KBM-7 (cell line): ENCODE data around the gene PIK3AP1.
"Not testable (repeated sequence)": the region's sequence is repeated elsewhere in the genome, so short reads cannot be mapped to it uniquely, and the experiment has no call there.

ENCODE experiments used
- DNase-seq: peaks from one replicate; pipeline ENCODE4 v3.0.0-alpha.2; 2015
- in situ Hi-C: fragments of 300-500 bp; cut with MboI; formaldehyde crosslinking; loops from 2 replicates; pipeline ENCODE4 v1.14.3; 2020; ENCODE audit warnings: low sequenced_read_pairs, low pct_unique_long_range_greater_than_20kb, mixed read lengths

The PIK3AP1 gene

GRCh38 chr10:96596422-96597407, 123.6 kb downstream of the PIK3AP1 start:
- no peak for DNase-seq
- in situ Hi-C loops, result no loop called here

- no peak for DNase-seq
- in situ Hi-C loops, result no loop called here
Observed at GRCh38 chr10:96595741-96596140, 124.6 kb downstream of the PIK3AP1 start.

GRCh38 chr10:96591946-96592345, 128.4 kb downstream of the PIK3AP1 start:
- in situ Hi-C loops, result no loop called here
- peak; percentile 49 for DNase-seq

GRCh38 chr10:96588616-96589419, 131.5 kb downstream of the PIK3AP1 start:
- no peak for DNase-seq
- in situ Hi-C loops, result no loop called here

- DNase-seq, result no peak
- in situ Hi-C loops, result no loop called here
Observed at GRCh38 chr10:96588060-96588554, 132.2 kb downstream of the PIK3AP1 start.

GRCh38 chr10:96587264-96588059, 132.9 kb downstream of the PIK3AP1 start:
- DNase-seq, result peak; percentile 68
- in situ Hi-C loops, result no loop called here

- in situ Hi-C loops, result no loop called here
Observed at GRCh38 chr10:96586419-96587263, 133.7 kb downstream of the PIK3AP1 start, which contains the start of gene TM9SF3. Gene TM9SF3 (minus strand): TSS chr10:96587012. CDS start chr10:96586835, 177 bp downstream.

GRCh38 chr10:96585736-96586418, 134.4 kb downstream of the PIK3AP1 start:
- in situ Hi-C loops, result no loop called here
- DNase-seq, result no peak

More at GRCh38 chr10:96586419-96587263, 133.7 kb downstream of the PIK3AP1 start, which contains the start of gene TM9SF3:
- DNase-seq, result peak; percentile 82

GRCh38 chr10:96584474-96584873, 135.8 kb downstream of the PIK3AP1 start:
- in situ Hi-C loops, result no loop called here
- no peak for DNase-seq

GRCh38 chr10:96584035-96584434, 136.3 kb downstream of the PIK3AP1 start:
- in situ Hi-C loops, result no loop called here

GRCh38 chr10:96579133-96579532, 141.2 kb downstream of the PIK3AP1 start:
- in situ Hi-C loops, result no loop called here
- no peak for DNase-seq

More at GRCh38 chr10:96584035-96584434, 136.3 kb downstream of the PIK3AP1 start:
- no peak for DNase-seq

GRCh38 chr10:96578633-96579032, 141.7 kb downstream of the PIK3AP1 start:
- DNase-seq, result no peak
- in situ Hi-C loops, result no loop called here

GRCh38 chr10:96578022-96578421, 142.3 kb downstream of the PIK3AP1 start:
- no peak for DNase-seq
- in situ Hi-C loops, result no loop called here

- DNase-seq, result no peak
Observed at GRCh38 chr10:96577069-96577468, 143.2 kb downstream of the PIK3AP1 start.

GRCh38 chr10:96576277-96576980, 143.9 kb downstream of the PIK3AP1 start:
- no peak for DNase-seq
- in situ Hi-C loops, result no loop called here

More at GRCh38 chr10:96577069-96577468, 143.2 kb downstream of the PIK3AP1 start:
- in situ Hi-C loops, result no loop called here

- in situ Hi-C loops, DNase-seq: not testable (repeated sequence)
Observed at GRCh38 chr10:96574564-96574963, 145.8 kb downstream of the PIK3AP1 start.

GRCh38 chr10:96573036-96573435, 147.3 kb downstream of the PIK3AP1 start:
- no peak for DNase-seq
- in situ Hi-C loops, result no loop called here
